Sigmoid colon (tissue), 4 donors: ENCODE results near the gene FAM107A.

Source experiments
- POLR2A ChIP-seq, 2 donors: fragments of 450-650 bp; IDR thresholded peaks; one replicate each; pipeline ENCODE4 v1.6.1; 2016; ENCODE audit warnings: antibody characterized with exemption in 2 of 2, mild to moderate bottlenecking in 2 of 2, moderate library complexity in 2 of 2
- POLR2AphosphoS5 ChIP-seq, 4 donors: sonication (generic); formaldehyde crosslinking; IDR thresholded peaks; one replicate each; pipeline ENCODE4 v1.6.1; 2017; ENCODE audit warnings: antibody characterized with exemption in 4 of 4
- TF ChIP-seq, protein P1 (sequence below), 4 experiments: fragments of 450-650 bp in 3 of 4; fragments of 200-600 bp in 1 of 4; IDR thresholded peaks; one replicate each; pipeline ENCODE4 v1.5.1; 2016 to 2019; ENCODE audit warnings: antibody characterized with exemption in 4 of 4, mild to moderate bottlenecking in 3 of 4, moderate library complexity in 2 of 4

- TF ChIP-seq POLR2AphosphoS5 (IDR thresholded peaks at IDR 0.05) (no peak), POLR2A (IDR thresholded peaks at IDR 0.05) (no peak)
- TF ChIP-seq, protein P1, sequence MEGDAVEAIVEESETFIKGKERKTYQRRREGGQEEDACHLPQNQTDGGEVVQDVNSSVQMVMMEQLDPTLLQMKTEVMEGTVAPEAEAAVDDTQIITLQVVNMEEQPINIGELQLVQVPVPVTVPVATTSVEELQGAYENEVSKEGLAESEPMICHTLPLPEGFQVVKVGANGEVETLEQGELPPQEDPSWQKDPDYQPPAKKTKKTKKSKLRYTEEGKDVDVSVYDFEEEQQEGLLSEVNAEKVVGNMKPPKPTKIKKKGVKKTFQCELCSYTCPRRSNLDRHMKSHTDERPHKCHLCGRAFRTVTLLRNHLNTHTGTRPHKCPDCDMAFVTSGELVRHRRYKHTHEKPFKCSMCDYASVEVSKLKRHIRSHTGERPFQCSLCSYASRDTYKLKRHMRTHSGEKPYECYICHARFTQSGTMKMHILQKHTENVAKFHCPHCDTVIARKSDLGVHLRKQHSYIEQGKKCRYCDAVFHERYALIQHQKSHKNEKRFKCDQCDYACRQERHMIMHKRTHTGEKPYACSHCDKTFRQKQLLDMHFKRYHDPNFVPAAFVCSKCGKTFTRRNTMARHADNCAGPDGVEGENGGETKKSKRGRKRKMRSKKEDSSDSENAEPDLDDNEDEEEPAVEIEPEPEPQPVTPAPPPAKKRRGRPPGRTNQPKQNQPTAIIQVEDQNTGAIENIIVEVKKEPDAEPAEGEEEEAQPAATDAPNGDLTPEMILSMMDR (IDR thresholded peaks at IDR 0.05): no peak
These were observed 37.6 kb downstream of the FAM107A start for GRCh38 chr3:58539626-58540025.
